HL-60 (cell line): ENCODE measurements around the gene RPS6KC1.

Experiments
- POLR2AphosphoS5 ChIP-seq: IDR thresholded peaks from 2 replicates; pipeline ENCODE4 v1.6.1; 2012; ENCODE audit warnings: low read depth
- REST ChIP-seq: IDR thresholded peaks from 2 replicates; pipeline ENCODE4 v1.6.1; 2012; ENCODE audit warnings: low read depth; ENCODE audit not compliant: insufficient replicate concordance
- SPI1 ChIP-seq: IDR thresholded peaks from 2 replicates; pipeline ENCODE4 v1.6.1; 2012; ENCODE audit warnings: low read depth, mild to moderate bottlenecking, borderline replicate concordance
- TF ChIP-seq, protein P1 (sequence below): IDR thresholded peaks from one replicate; pipeline ENCODE4 v1.5.1; 2011; ENCODE audit warnings: low read length, control low read depth, inconsistent platforms; ENCODE audit not compliant: insufficient read depth

- TF ChIP-seq POLR2AphosphoS5 (no peak), REST (no peak), SPI1 (no peak)
- TF ChIP-seq, protein P1, sequence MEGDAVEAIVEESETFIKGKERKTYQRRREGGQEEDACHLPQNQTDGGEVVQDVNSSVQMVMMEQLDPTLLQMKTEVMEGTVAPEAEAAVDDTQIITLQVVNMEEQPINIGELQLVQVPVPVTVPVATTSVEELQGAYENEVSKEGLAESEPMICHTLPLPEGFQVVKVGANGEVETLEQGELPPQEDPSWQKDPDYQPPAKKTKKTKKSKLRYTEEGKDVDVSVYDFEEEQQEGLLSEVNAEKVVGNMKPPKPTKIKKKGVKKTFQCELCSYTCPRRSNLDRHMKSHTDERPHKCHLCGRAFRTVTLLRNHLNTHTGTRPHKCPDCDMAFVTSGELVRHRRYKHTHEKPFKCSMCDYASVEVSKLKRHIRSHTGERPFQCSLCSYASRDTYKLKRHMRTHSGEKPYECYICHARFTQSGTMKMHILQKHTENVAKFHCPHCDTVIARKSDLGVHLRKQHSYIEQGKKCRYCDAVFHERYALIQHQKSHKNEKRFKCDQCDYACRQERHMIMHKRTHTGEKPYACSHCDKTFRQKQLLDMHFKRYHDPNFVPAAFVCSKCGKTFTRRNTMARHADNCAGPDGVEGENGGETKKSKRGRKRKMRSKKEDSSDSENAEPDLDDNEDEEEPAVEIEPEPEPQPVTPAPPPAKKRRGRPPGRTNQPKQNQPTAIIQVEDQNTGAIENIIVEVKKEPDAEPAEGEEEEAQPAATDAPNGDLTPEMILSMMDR = no peak
Observed at GRCh38 chr1:213075725-213076124, 24.7 kb downstream of the RPS6KC1 start.
